ENCODE data around the gene SRRM3. TPM values are rescaled to one million over a fixed set of nuclear protein-coding genes. Genes with fewer than 3 reads are reported as not detected.

The SRRM3 gene
- total and polyA plus RNA-seq, 9 of the 15 experiments (the other 6 are each of a cell fraction or from before 2014, with no cell fraction given): 0.04 to 0.91 (median 0.46) TPM; not detected in 2

GRCh38 chr7:76247938-76248337 is 46.2 kb downstream of the SRRM3 start:
- H3K9ac ChIP-seq (ENCODE audit: insufficient read depth in 1 of 2, low read depth in 2 of 2, low read length in 2 of 2): 0 out of 4 replicates have a peak overlapping the region, but pooled peaks of 1 of the 2 experiments have one; percentile 37
- H3K4me1 ChIP-seq (replicated peaks in 1 of 2; ENCODE audit: control insufficient read depth in 2 of 2, insufficient read depth in 2 of 2, low read length in 2 of 2): peaks cover 0 to 6% of the 10 kb centered on the region in 2 experiments; a peak in 1 of 5 replicates
- H3K36me3 ChIP-seq (ENCODE audit: control insufficient read depth, insufficient read depth, low read length): no peaks in the 10 kb centered on the region
- intact Hi-C loops (cut with micrococcal nuclease) (no loop called here), in situ Hi-C loops (cut with MboI) (no loop called here)
- no peaks in the 10 kb centered on the region for H3K9me3 ChIP-seq (replicated peaks; ENCODE audit: control insufficient read depth, insufficient read depth, low read depth, low read length)
- ChIA-PET CTCF (ENCODE audit: low intra/inter-chr PET ratio) (no interaction called here), POLR2A (no interaction called here)
- no peak overlapping the region for H2AFZ ChIP-seq (ENCODE audit: low read depth, low read length)
- no peaks in the 10 kb centered on the region for H3K9me1 ChIP-seq (ENCODE audit: control insufficient read depth, insufficient read depth, low read length)
- WGBS (ENCODE audit: insufficient coverage, low coverage, missing lambda C conversion rate): 6% methylated on average over 10 of the region's 10 CpGs
- BruUV-seq (replicated peaks): no TSS peak
- peaks cover 21 to 56% of the 10 kb centered on the region in 2 experiments for H3K27me3 ChIP-seq (ENCODE audit: control insufficient read depth in 2 of 2, insufficient read depth in 2 of 2, low read length in 2 of 2)
- H3K79me2 ChIP-seq (ENCODE audit: control insufficient read depth, insufficient read depth, low read length): no peaks in the 10 kb centered on the region
- no peak overlapping the region for H3K4me3 ChIP-seq
- H3K27ac ChIP-seq (ENCODE audit: extremely low read depth, low read depth, low read length): no peak overlapping the region
- TF ChIP-seq ZNF263 (CRISPR knock-in tag; IDR thresholded peaks at IDR 0.05; ENCODE audit: borderline replicate concordance) (peak; percentile 72), PHF20 (IDR thresholded peaks at IDR 0.05; ENCODE audit: partially characterized antibody) (no peak)
- no peak for ATAC-seq
- H3K4me2 ChIP-seq (ENCODE audit: insufficient read depth, low read length): no peak overlapping the region
- FAIRE-seq: no peak
- DNase-seq (ENCODE audit: extremely low read depth in 1 of 4, low spot score in 3 of 4): no peak
- peaks cover 3% of the 10 kb centered on the region; the same call in 1 of the 2 replicates for H4K20me1 ChIP-seq (replicated peaks; ENCODE audit: control insufficient read depth, insufficient read depth, low read length)

- TF ChIP-seq ZBTB17 (CRISPR knock-in tag; IDR thresholded peaks at IDR 0.05) (no peak), SMAD1 (IDR thresholded peaks at IDR 0.05; ENCODE audit: low read depth, low read length, partially characterized antibody) (no peak)
- DNase-seq (ENCODE audit: extremely low read depth in 1 of 4, low spot score in 3 of 4) (no peak), FAIRE-seq (no peak), ATAC-seq (no peak)
- no peak overlapping the region for H3K9ac ChIP-seq (ENCODE audit: insufficient read depth in 1 of 2, low read depth in 2 of 2, low read length in 2 of 2)
- no peak overlapping the region for H3K4me2 ChIP-seq (ENCODE audit: insufficient read depth, low read length)
- H3K9me1 ChIP-seq (ENCODE audit: control insufficient read depth, insufficient read depth, low read length): no peaks in the 10 kb centered on the region
- peaks cover 38 to 77% of the 10 kb centered on the region in 2 experiments for H3K27me3 ChIP-seq (ENCODE audit: control insufficient read depth in 2 of 2, insufficient read depth in 2 of 2, low read length in 2 of 2)
- intact Hi-C loops (cut with micrococcal nuclease) (no loop called here), in situ Hi-C loops (cut with MboI) (no loop called here)
- peaks cover 3% of the 10 kb centered on the region; the same call in 1 of the 2 replicates for H4K20me1 ChIP-seq (replicated peaks; ENCODE audit: control insufficient read depth, insufficient read depth, low read length)
- no peak overlapping the region for H3K4me3 ChIP-seq
- H3K4me1 ChIP-seq (replicated peaks in 1 of 2; ENCODE audit: control insufficient read depth in 2 of 2, insufficient read depth in 2 of 2, low read length in 2 of 2): peaks cover 0 to 6% of the 10 kb centered on the region in 2 experiments; a peak in 1 of 5 replicates
- no peaks in the 10 kb centered on the region for H3K36me3 ChIP-seq (ENCODE audit: control insufficient read depth, insufficient read depth, low read length)
- H3K9me3 ChIP-seq (replicated peaks; ENCODE audit: control insufficient read depth, insufficient read depth, low read depth, low read length): no peaks in the 10 kb centered on the region
- no peak overlapping the region for H3K27ac ChIP-seq (ENCODE audit: extremely low read depth, low read depth, low read length)
- ChIA-PET CTCF (ENCODE audit: low intra/inter-chr PET ratio) (no interaction called here), POLR2A (interaction anchor here (0.7 kb wide), 1 partner anchor 11 kb away, joined by 3 read pairs; no protein-coding TSS in a partner anchor)
- no peak overlapping the region for H2AFZ ChIP-seq (ENCODE audit: low read depth, low read length)
- H3K79me2 ChIP-seq (ENCODE audit: control insufficient read depth, insufficient read depth, low read length): no peaks in the 10 kb centered on the region
- WGBS (ENCODE audit: insufficient coverage, low coverage, missing lambda C conversion rate): 16% methylated on average over 6 of the region's 6 CpGs
- no TSS peak for BruUV-seq (replicated peaks)
Measured at GRCh38 chr7:76252021-76252420, 50.3 kb downstream of the SRRM3 start.

Data from K562 (cell line).